KMS-11 (cell line): Measurements from ENCODE around the gene ZNF888.
"Not testable (repeated sequence)": the region's sequence is repeated elsewhere in the genome, so short reads cannot be mapped to it uniquely, and the experiment has no call there.

Experiments
- H2AFZ ChIP-seq: fragments of 200-600 bp; sonication (generic); 2 replicates; pipeline ENCODE4 v1.6.1; 2016; ENCODE audit warnings: antibody characterized with exemption, mixed run types, low read depth
- H3K27ac ChIP-seq: fragments of 200-600 bp; sonication (generic); 2 replicates; pipeline ENCODE4 v1.6.1; 2016; ENCODE audit warnings: mild to moderate bottlenecking, mixed run types
- H3K27me3 ChIP-seq: fragments of 200-600 bp; sonication (generic); 2 replicates; pipeline ENCODE4 v1.6.1; 2017; ENCODE audit warnings: mild to moderate bottlenecking, low read depth, mixed run types, moderate library complexity; ENCODE audit not compliant: insufficient read depth
- H3K36me3 ChIP-seq: fragments of 200-600 bp; sonication (generic); 2 replicates; pipeline ENCODE4 v1.6.1; 2017; ENCODE audit warnings: mild to moderate bottlenecking, mixed run types; ENCODE audit not compliant: insufficient read depth
- H3K4me1 ChIP-seq: fragments of 200-600 bp; sonication (generic); 2 replicates; pipeline ENCODE4 v1.6.1; 2016; ENCODE audit warnings: mild to moderate bottlenecking, low read depth, mixed run types; ENCODE audit not compliant: poor library complexity, severe bottlenecking
- H3K4me2 ChIP-seq: fragments of 200-600 bp; sonication (generic); 2 replicates; pipeline ENCODE4 v1.7.0; 2016; ENCODE audit warnings: mild to moderate bottlenecking, mixed run types
- H3K4me3 ChIP-seq: fragments of 200-600 bp; sonication (generic); IDR thresholded peaks from 2 replicates; pipeline ENCODE4 v1.6.1; 2017; ENCODE audit warnings: low read depth, low read length, mixed read lengths; ENCODE audit not compliant: insufficient read depth
- H3K79me2 ChIP-seq: fragments of 200-600 bp; sonication (generic); 2 replicates; pipeline ENCODE4 v1.6.1; 2016; ENCODE audit warnings: low read depth, mixed run types; ENCODE audit not compliant: insufficient read depth
- H3K9ac ChIP-seq: fragments of 200-600 bp; sonication (generic); 2 replicates; pipeline ENCODE4 v1.6.1; 2016; ENCODE audit warnings: mild to moderate bottlenecking, mixed run types
- H4K20me1 ChIP-seq: fragments of 200-600 bp; sonication (generic); 2 replicates; pipeline ENCODE4 v1.6.1; 2016; ENCODE audit warnings: mild to moderate bottlenecking, mixed run types; ENCODE audit not compliant: insufficient read depth
- TF ChIP-seq, protein P1 (sequence below): fragments of 200-600 bp; sonication (generic); conservative IDR thresholded peaks from 2 replicates; pipeline ENCODE4 v1.6.1; 2017; ENCODE audit warnings: low read depth, mild to moderate bottlenecking, antibody characterized with exemption, low read length, moderate library complexity, mixed read lengths

Gene ZNF888

DNA sequence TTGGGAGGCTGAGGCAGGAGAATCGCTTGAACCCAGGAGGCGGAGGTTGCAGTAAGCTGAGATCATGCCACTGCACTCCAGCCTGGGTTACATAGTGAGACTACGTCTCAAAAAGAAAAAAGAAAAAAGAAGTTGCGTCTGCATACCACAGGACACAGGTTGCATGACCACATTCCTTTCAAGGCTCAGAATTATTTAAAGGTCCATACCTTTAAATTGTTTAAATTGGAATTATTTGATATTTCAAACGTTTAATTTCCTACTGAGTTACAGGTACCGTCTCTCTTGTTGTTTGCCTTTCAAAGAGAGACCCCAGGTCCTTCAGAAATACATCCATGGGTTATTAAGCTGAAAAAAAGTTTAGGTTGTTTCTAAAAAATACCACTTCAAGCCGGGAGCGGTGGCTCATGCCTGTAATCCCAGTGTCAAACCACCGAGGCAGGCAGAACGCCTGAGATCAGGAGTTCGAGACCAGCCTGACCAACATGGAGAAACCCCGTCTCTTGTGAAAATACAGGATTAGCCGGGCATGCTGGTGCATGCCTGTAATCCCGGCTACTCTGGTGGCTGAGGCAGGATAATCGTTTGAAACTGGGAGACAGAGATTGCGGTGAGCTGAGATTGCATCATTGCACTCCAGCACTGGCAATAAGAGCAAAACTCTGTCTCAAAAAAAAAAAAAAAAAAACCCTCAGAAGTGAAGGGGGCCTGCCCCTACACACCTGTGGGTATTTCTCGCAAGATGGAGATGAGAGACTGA, 20.8 kb upstream of the ZNF888 start:
- H3K4me1 ChIP-seq: no peaks in the 10 kb centered on the region
- no peak overlapping the region for H3K9ac ChIP-seq
- H3K27me3 ChIP-seq: no peaks in the 10 kb centered on the region
- no peaks in the 10 kb centered on the region for H4K20me1 ChIP-seq
- TF ChIP-seq, protein P1, sequence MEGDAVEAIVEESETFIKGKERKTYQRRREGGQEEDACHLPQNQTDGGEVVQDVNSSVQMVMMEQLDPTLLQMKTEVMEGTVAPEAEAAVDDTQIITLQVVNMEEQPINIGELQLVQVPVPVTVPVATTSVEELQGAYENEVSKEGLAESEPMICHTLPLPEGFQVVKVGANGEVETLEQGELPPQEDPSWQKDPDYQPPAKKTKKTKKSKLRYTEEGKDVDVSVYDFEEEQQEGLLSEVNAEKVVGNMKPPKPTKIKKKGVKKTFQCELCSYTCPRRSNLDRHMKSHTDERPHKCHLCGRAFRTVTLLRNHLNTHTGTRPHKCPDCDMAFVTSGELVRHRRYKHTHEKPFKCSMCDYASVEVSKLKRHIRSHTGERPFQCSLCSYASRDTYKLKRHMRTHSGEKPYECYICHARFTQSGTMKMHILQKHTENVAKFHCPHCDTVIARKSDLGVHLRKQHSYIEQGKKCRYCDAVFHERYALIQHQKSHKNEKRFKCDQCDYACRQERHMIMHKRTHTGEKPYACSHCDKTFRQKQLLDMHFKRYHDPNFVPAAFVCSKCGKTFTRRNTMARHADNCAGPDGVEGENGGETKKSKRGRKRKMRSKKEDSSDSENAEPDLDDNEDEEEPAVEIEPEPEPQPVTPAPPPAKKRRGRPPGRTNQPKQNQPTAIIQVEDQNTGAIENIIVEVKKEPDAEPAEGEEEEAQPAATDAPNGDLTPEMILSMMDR: no peak
- H3K27ac ChIP-seq: no peak overlapping the region
- no peaks in the 10 kb centered on the region for H3K79me2 ChIP-seq
- no peak overlapping the region for H3K4me2 ChIP-seq
- no peaks in the 10 kb centered on the region for H3K36me3 ChIP-seq
- no peak overlapping the region for H2AFZ ChIP-seq
- no peak overlapping the region for H3K4me3 ChIP-seq

DNA sequence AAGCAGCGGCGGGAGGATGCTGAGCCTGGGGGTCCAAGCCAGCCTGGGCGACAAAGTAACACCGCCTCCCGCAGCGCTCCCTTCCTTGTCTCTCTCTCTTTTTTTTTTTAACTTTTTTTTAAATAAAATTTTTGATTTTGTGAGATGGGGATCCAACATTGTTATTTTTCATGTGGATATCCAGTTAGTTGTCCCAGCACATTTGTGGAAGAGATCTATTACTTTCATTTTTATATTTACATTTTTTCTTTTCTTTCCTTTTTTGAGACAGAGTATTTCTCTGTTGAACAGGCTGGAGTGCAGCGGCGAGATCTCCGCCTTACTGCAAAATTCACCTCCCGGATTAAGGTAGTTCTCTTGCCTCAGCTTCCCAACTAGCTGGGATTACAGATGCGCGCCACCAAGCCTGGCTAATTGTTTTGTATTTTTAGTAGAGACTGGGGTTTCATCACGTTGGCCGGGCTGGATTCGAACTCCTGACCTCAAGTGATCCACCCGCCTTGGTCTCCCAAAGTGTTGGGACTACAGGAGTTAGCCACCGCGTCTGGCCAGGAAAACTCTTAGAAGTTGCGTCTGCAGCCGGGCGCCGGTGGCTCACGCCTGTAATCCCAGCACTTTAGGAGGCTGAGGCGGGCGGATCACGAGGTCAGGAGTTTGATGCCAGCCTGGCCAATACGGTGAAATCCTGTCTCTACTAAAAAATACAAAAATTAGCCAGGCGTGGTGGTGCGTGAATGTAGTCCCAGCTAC, 20.1 kb upstream of the ZNF888 start:
- Histone ChIP-seq H3K27me3 (no peaks in the 10 kb centered on the region), H3K9ac (no peak overlapping the region), H2AFZ (peak overlapping the region; percentile 90; the same call in 1 of the 2 replicates), H3K4me3 (no peak overlapping the region), H3K4me1 (no peaks in the 10 kb centered on the region), H4K20me1 (no peaks in the 10 kb centered on the region), H3K79me2 (no peaks in the 10 kb centered on the region), H3K36me3 (no peaks in the 10 kb centered on the region), H3K27ac (no peak overlapping the region), H3K4me2 (peak overlapping the region; percentile 82)
- TF ChIP-seq, protein P1: no peak

DNA sequence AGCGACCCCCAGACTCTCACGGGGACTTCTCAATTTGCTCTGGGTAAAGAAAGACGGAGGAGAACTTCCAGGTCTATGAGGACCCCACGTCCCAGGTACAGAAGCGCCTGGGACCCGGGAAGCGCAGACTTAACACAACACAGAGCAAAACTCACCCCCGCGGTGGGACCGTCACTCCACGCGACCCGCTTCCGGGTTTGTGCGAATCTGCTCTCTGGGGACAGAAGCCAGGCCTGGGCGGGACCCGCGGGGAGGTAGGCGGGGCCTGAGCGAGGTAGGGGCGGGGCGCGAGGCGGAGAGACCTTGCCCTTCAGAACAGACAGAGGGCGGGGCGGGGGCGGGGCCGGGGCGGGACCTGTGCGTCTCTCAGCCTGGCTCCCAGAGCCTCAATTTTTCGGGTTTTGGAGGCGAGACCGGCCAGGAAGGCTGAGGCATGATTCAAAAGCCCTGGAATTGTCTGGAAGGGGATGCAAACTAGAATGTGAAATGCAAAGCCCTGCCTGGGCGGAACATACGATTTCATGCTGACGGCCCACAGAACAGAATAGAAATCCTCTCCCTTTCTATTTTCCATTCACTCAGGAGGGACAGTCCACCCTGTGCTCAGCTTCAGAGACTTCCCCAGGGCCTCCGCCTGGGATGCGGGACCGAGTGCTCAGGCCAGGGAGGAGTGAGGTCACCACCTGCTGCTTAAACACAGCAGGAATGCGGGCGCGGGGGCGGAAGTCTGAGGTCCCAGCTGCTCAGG, 19.3 kb upstream of the ZNF888 start:
- Histone ChIP-seq H3K4me2 (peak overlapping the region; percentile 82), H2AFZ (peak overlapping the region; percentile 94)
- TF ChIP-seq, protein P1: no peak

DNA sequence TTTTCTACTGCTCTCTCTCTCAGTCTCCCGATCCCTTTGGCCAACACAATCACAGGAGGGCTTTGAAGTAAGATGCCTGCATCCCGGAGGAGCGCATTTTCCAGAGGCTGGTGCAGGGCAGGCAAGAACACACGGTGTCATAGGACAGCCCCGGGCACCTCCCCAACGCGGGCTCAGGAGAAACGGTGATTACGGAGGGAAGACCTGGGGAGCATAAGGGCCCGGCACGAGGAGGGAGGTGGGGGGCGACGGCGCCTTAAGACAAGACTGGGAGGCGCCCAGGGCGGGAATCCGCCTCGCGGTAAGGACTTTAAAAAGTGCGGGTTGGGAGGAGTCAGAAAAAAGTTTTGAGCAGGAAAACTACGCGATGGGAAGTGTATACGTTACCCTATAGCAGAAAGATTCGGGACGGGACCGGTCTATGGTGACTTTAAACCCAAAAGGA, 18.7 kb upstream of the ZNF888 start:
- H2AFZ ChIP-seq: peak overlapping the region; percentile 94
- peak overlapping the region; percentile 87 for H3K9ac ChIP-seq
- H3K4me2 ChIP-seq: peak overlapping the region; percentile 72
- H3K27me3 ChIP-seq: no peaks in the 10 kb centered on the region
- TF ChIP-seq, protein P1: no peak
- no peaks in the 10 kb centered on the region for H3K4me1 ChIP-seq
- no peaks in the 10 kb centered on the region for H3K36me3 ChIP-seq
- H3K79me2 ChIP-seq: no peaks in the 10 kb centered on the region
- H3K27ac ChIP-seq: peak overlapping the region; percentile 43; the same call in 1 of the 2 replicates
- no peaks in the 10 kb centered on the region for H4K20me1 ChIP-seq
- no peak overlapping the region for H3K4me3 ChIP-seq

More for the DNA sequence above, 19.3 kb upstream of the ZNF888 start:
- H3K4me1 ChIP-seq: no peaks in the 10 kb centered on the region
- H3K27me3 ChIP-seq: no peaks in the 10 kb centered on the region
- H3K36me3 ChIP-seq: no peaks in the 10 kb centered on the region
- H4K20me1 ChIP-seq: no peaks in the 10 kb centered on the region
- H3K9ac ChIP-seq: peak overlapping the region; percentile 87
- peak overlapping the region; percentile 43; the same call in 1 of the 2 replicates for H3K27ac ChIP-seq
- no peak overlapping the region for H3K4me3 ChIP-seq
- H3K79me2 ChIP-seq: no peaks in the 10 kb centered on the region

DNA sequence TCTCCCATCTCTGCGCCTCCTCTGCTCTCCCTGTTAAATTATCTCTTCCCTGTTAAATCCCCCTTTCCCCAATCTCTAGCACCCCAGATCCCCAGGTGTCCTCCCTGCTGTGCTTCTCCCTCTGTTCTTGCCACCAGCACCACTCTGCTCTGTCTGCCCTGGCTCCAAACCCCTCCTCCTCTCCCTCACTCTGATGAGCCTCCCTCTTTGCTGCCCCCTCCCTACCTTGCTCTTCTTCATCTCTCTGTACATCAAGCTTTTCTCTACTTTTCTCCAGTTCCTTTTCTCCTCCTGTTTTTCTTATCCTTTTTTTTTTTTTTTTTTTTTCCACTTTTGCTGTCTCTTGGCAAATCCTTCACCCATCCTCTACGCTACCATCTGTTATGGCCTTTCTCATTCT, 18.3 kb upstream of the ZNF888 start:
- H3K79me2 ChIP-seq, H4K20me1 ChIP-seq, H3K4me3 ChIP-seq, H3K27me3 ChIP-seq, H3K36me3 ChIP-seq, H3K27ac ChIP-seq, H3K4me1 ChIP-seq: not testable (repeated sequence)
- Histone ChIP-seq H2AFZ (peak overlapping the region; percentile 94), H3K9ac (peak overlapping the region; percentile 87; the same call in 1 of the 2 replicates), H3K4me2 (peak overlapping the region; percentile 72)

DNA sequence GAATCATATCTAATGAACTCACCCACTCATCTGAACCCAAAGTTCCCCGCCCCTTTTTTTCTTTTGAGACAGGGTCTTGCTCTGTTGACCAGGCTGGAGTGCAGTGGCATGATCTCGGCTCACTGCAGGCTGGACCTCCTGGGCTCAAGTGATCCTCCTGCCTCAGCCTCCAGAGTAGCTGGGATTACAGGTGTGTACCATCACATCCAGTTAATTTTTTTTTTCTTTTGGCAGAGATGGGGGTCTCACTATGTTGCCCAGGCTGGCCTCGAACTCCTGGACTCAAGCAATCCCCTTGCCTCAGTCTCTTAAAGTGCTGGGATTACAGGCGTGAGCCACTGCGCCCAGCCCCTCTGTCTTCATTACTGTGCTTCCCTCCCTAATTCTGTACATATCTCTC, 17.7 kb upstream of the ZNF888 start:
- not testable (repeated sequence) for H3K27ac ChIP-seq, H3K4me2 ChIP-seq, H4K20me1 ChIP-seq, H3K79me2 ChIP-seq, H3K36me3 ChIP-seq, H3K27me3 ChIP-seq, H3K9ac ChIP-seq, H2AFZ ChIP-seq, H3K4me3 ChIP-seq, H3K4me1 ChIP-seq
